ENCODE results near the gene STEAP1B. TPM values are rescaled to one million over a fixed set of nuclear protein-coding genes. Genes with fewer than 3 reads are reported as not detected.
A peak's percentile ranks its signal among the peaks of the same experiment; 100 is the strongest.

The STEAP1B gene
- total and polyA plus RNA-seq, 3 donors from 2014 or later, result 7.4 to 11.3 (median 11.3) TPM

GRCh38 chr7:22482503-22482902, 17.5 kb downstream of the STEAP1B start:
- H3K4me1 ChIP-seq, result peaks cover 6% of the 10 kb centered on the region
- H3K36me3 ChIP-seq (ENCODE audit: low read depth, missing control alignments), result no peaks in the 10 kb centered on the region
- H3K9me3 ChIP-seq, result no peaks in the 10 kb centered on the region
- H3K4me3 ChIP-seq, result no peak overlapping the region
- H3K27ac ChIP-seq, result no peak overlapping the region
- no peaks in the 10 kb centered on the region for H3K27me3 ChIP-seq
- WGBS, 2 donors, result 82 to 92% methylated on average over 1 of the region's 1 CpG
- intact Hi-C loops (cut with DNase I; ENCODE audit: low total_unique reads), result loop anchor here (10.0 kb wide), 1 partner anchor 228 kb away; no protein-coding TSS in a partner anchor
- TF ChIP-seq POLR2A (IDR thresholded peaks at IDR 0.05) (no peak), CTCF (IDR thresholded peaks at IDR 0.05) (no peak)
- DNase-seq, result no peak

- H3K27me3 ChIP-seq, result no peaks in the 10 kb centered on the region
- DNase-seq, result no peak
- H3K4me1 ChIP-seq, result peaks cover 11% of the 10 kb centered on the region
- TF ChIP-seq POLR2A (IDR thresholded peaks at IDR 0.05), result no peak
- TF ChIP-seq CTCF (IDR thresholded peaks at IDR 0.05), result no peak
- no peak overlapping the region for H3K27ac ChIP-seq
- intact Hi-C loops (cut with DNase I; ENCODE audit: low total_unique reads), result loop anchor here (10.0 kb wide), 1 partner anchor 227 kb away; no protein-coding TSS in a partner anchor
- H3K36me3 ChIP-seq (ENCODE audit: low read depth, missing control alignments), result no peaks in the 10 kb centered on the region
- no peaks in the 10 kb centered on the region for H3K9me3 ChIP-seq
- H3K4me3 ChIP-seq, result no peak overlapping the region
- 59 to 73% methylated on average over 5 of the region's 5 CpGs for WGBS, 2 donors
These were observed 18.3 kb downstream of the STEAP1B start for GRCh38 chr7:22481726-22482125.

GRCh38 chr7:22480523-22481075, 19.4 kb downstream of the STEAP1B start:
- intact Hi-C loops (cut with DNase I; ENCODE audit: low total_unique reads), result loop anchor here (10.0 kb wide), 1 partner anchor 226 kb away; no protein-coding TSS in a partner anchor
- Histone ChIP-seq H3K36me3 (ENCODE audit: low read depth, missing control alignments) (no peaks in the 10 kb centered on the region), H3K4me1 (peaks cover 11% of the 10 kb centered on the region), H3K9me3 (no peaks in the 10 kb centered on the region), H3K27ac (no peak overlapping the region), H3K27me3 (no peaks in the 10 kb centered on the region), H3K4me3 (no peak overlapping the region)
- TF ChIP-seq CTCF (IDR thresholded peaks at IDR 0.05) (no peak), POLR2A (IDR thresholded peaks at IDR 0.05) (no peak)
- DNase-seq, result no peak
- WGBS, 2 donors, result 90 to 91% methylated on average over 3 to 4 of the region's 4 CpGs

GRCh38 chr7:22477876-22478450, 22.0 kb downstream of the STEAP1B start:
- no peak for TF ChIP-seq CTCF (IDR thresholded peaks at IDR 0.05)
- no peak for TF ChIP-seq POLR2A (IDR thresholded peaks at IDR 0.05)
- intact Hi-C loops (cut with DNase I; ENCODE audit: low total_unique reads), result no loop called here
- Histone ChIP-seq H3K27me3 (no peaks in the 10 kb centered on the region), H3K27ac (peak overlapping the region; percentile 53), H3K4me3 (no peak overlapping the region), H3K4me1 (peaks cover 11% of the 10 kb centered on the region), H3K36me3 (ENCODE audit: low read depth, missing control alignments) (no peaks in the 10 kb centered on the region), H3K9me3 (no peaks in the 10 kb centered on the region)
- DNase-seq, result peak; percentile 74
- WGBS, 2 donors, result 55 to 67% methylated on average over 10 of the region's 10 CpGs

- Histone ChIP-seq H3K27ac (peak overlapping the region; percentile 51 to 53), H3K36me3 (ENCODE audit: low read depth, missing control alignments) (no peaks in the 10 kb centered on the region), H3K27me3 (no peaks in the 10 kb centered on the region), H3K4me1 (peaks cover 11% of the 10 kb centered on the region), H3K9me3 (no peaks in the 10 kb centered on the region), H3K4me3 (no peak overlapping the region)
- TF ChIP-seq CTCF (IDR thresholded peaks at IDR 0.05) (no peak), POLR2A (IDR thresholded peaks at IDR 0.05) (no peak)
- DNase-seq, result no peak
- WGBS, 2 donors, result 87 to 93% methylated on average over 4 of the region's 4 CpGs
- intact Hi-C loops (cut with DNase I; ENCODE audit: low total_unique reads), result no loop called here
These were observed 22.7 kb downstream of the STEAP1B start for GRCh38 chr7:22477262-22477661.
